ENCODE measurements around the gene PDS5A.
A peak's percentile ranks its signal among the peaks of the same experiment; 100 is the strongest.
"Not testable (repeated sequence)": the region's sequence is repeated elsewhere in the genome, so short reads cannot be mapped to it uniquely, and the experiment has no call there.

Gene PDS5A

GRCh38 chr4:39846705-39847104 is 131.0 kb downstream of the PDS5A start:
- TF ChIP-seq GLIS3 (CRISPR knock-in tag; IDR thresholded peaks at IDR 0.05) = no peak
- no peak for ATAC-seq

GRCh38 chr4:39846120-39846519 is 131.6 kb downstream of the PDS5A start:
- TF ChIP-seq ARNTL (CRISPR knock-in tag; IDR thresholded peaks at IDR 0.05; ENCODE audit: borderline replicate concordance, low read depth) (no peak), OSR1 (CRISPR knock-in tag; IDR thresholded peaks at IDR 0.05) (no peak)
- ATAC-seq = peak; percentile 54; the same call in 1 of the 3 replicates

- no peak for ATAC-seq
- no peak for TF ChIP-seq ZC3H10 (CRISPR knock-in tag; IDR thresholded peaks at IDR 0.05)
- no peak for TF ChIP-seq ZNF70 (CRISPR knock-in tag; IDR thresholded peaks at IDR 0.05)
- no peak for TF ChIP-seq ZFP3 (CRISPR knock-in tag; IDR thresholded peaks at IDR 0.05)
- no peak for TF ChIP-seq SNAI2 (CRISPR knock-in tag; IDR thresholded peaks at IDR 0.05)
- TF ChIP-seq PPARA (CRISPR knock-in tag; IDR thresholded peaks at IDR 0.05; ENCODE audit: borderline replicate concordance) = no peak
- TF ChIP-seq TCF4 (CRISPR knock-in tag; IDR thresholded peaks at IDR 0.05; ENCODE audit: borderline replicate concordance) = no peak
- no peak for TF ChIP-seq ISL1 (CRISPR knock-in tag; IDR thresholded peaks at IDR 0.05)
- TF ChIP-seq BACH2 (CRISPR knock-in tag; IDR thresholded peaks at IDR 0.05; ENCODE audit: borderline replicate concordance) = no peak
- no peak for TF ChIP-seq ZFP30 (CRISPR knock-in tag; IDR thresholded peaks at IDR 0.05)
- no peak for TF ChIP-seq POU6F1 (CRISPR knock-in tag; IDR thresholded peaks at IDR 0.05; ENCODE audit: borderline replicate concordance, low read depth)
- TF ChIP-seq CSDC2 (CRISPR knock-in tag; IDR thresholded peaks at IDR 0.05) = no peak
- TF ChIP-seq GLIS3 (CRISPR knock-in tag; IDR thresholded peaks at IDR 0.05) = no peak
- TF ChIP-seq CSRNP3 (CRISPR knock-in tag; IDR thresholded peaks at IDR 0.05) = no peak
- no peak for TF ChIP-seq ARNTL (CRISPR knock-in tag; IDR thresholded peaks at IDR 0.05; ENCODE audit: borderline replicate concordance, low read depth)
- no peak for TF ChIP-seq TOX (CRISPR knock-in tag; IDR thresholded peaks at IDR 0.05; ENCODE audit: borderline replicate concordance)
Observed at GRCh38 chr4:39841894-39842293, 135.8 kb downstream of the PDS5A start.

- ATAC-seq = not testable (repeated sequence)
Observed at GRCh38 chr4:39840516-39840915, 137.2 kb downstream of the PDS5A start.

GRCh38 chr4:39840027-39840426 is 137.7 kb downstream of the PDS5A start:
- TF ChIP-seq CSDC2 (CRISPR knock-in tag; IDR thresholded peaks at IDR 0.05) (no peak), CSRNP3 (CRISPR knock-in tag; IDR thresholded peaks at IDR 0.05) (no peak), TSHZ2 (CRISPR knock-in tag; IDR thresholded peaks at IDR 0.05) (no peak), ZFP3 (CRISPR knock-in tag; IDR thresholded peaks at IDR 0.05) (no peak), POU6F1 (CRISPR knock-in tag; IDR thresholded peaks at IDR 0.05; ENCODE audit: borderline replicate concordance, low read depth) (no peak), CREB5 (CRISPR knock-in tag; IDR thresholded peaks at IDR 0.05; ENCODE audit: low read depth) (no peak), ARNTL (CRISPR knock-in tag; IDR thresholded peaks at IDR 0.05; ENCODE audit: borderline replicate concordance, low read depth) (no peak), TOX (CRISPR knock-in tag; IDR thresholded peaks at IDR 0.05; ENCODE audit: borderline replicate concordance) (no peak)

GRCh38 chr4:39838431-39838830 is 139.3 kb downstream of the PDS5A start:
- ATAC-seq = not testable (repeated sequence)

More at GRCh38 chr4:39840027-39840426, 137.7 kb downstream of the PDS5A start:
- ATAC-seq = no peak
